Panc1 (cell line): ENCODE data around the gene LYPD6. TPM values are rescaled to one million over a fixed set of nuclear protein-coding genes. Genes with fewer than 3 reads are reported as not detected.

Source experiments
- ATAC-seq: fragments of 200-7000 bp; cut with Tn5 transposase; 2 replicates; pipeline ENCODE4 v1.9.1; 2020; ENCODE audit warnings: mild to moderate bottlenecking, moderate library complexity
- BruUV-seq: library from RNA; stranded (reverse); fragments of 400-500 nt; replicated peaks from 2 replicates; lab custom pipeline; 2021; lab: Mats Ljungman, UMichigan
- CTCF ChIA-PET: fragments of 300-600 bp; sonication (Branson Sonifier 250); formaldehyde crosslinking; loops from one replicate; lab custom pipeline; 2022; ENCODE audit warnings: antibody characterized with exemption; lab: Charles Lee
- POLR2A ChIA-PET: fragments of 300-600 bp; sonication (Branson Sonifier 250); formaldehyde crosslinking; loops from one replicate; lab custom pipeline; 2022; ENCODE audit warnings: antibody characterized with exemption; lab: Charles Lee
- DNase-seq: peaks from one replicate; pipeline ENCODE4 v3.0.0-alpha.2; 2010; ENCODE audit warnings: low read depth, low spot score
- H3K27ac ChIP-seq: 2 replicates; pipeline ENCODE4 v1.5.1; 2011; ENCODE audit warnings: mild to moderate bottlenecking, low read length, inconsistent platforms
- H3K27me3 ChIP-seq: fragments of 200-500 bp; sonication (Bioruptor generic); 2 replicates; pipeline ENCODE4 v1.6.0; 2014; ENCODE audit warnings: low read length, inconsistent platforms; ENCODE audit not compliant: control insufficient read depth, insufficient read depth
- H3K36me3 ChIP-seq: fragments of 200-500 bp; sonication (Bioruptor generic); 2 replicates; pipeline ENCODE4 v1.5.1; 2014; ENCODE audit warnings: inconsistent platforms, mild to moderate bottlenecking, low read length, moderate library complexity; ENCODE audit not compliant: control insufficient read depth, insufficient read depth
- H3K4me1 ChIP-seq: 2 replicates; pipeline ENCODE4 v1.5.1; 2011; ENCODE audit warnings: inconsistent platforms, mild to moderate bottlenecking, low read length, moderate library complexity; ENCODE audit not compliant: control insufficient read depth, insufficient read depth
- H3K4me3 ChIP-seq, 2 experiments: 2 replicates each; pipeline ENCODE4 v1.5.1; 2011 to 2012; ENCODE audit warnings: low read depth in 2 of 2, low read length in 2 of 2, mild to moderate bottlenecking in 2 of 2, inconsistent platforms in 1 of 2, moderate library complexity in 1 of 2
- H3K9me3 ChIP-seq: fragments of 200-500 bp; sonication (Bioruptor generic); 2 replicates; pipeline ENCODE4 v1.5.1; 2014; ENCODE audit warnings: low read depth, mild to moderate bottlenecking, inconsistent platforms, low read length, moderate library complexity; ENCODE audit not compliant: control insufficient read depth, insufficient read depth
- CTCF ChIP-seq: fragments of 450-650 bp; IDR thresholded peaks from 2 replicates; pipeline ENCODE4 v1.5.1; 2017; ENCODE audit warnings: mild to moderate bottlenecking
- POLR2AphosphoS5 ChIP-seq: IDR thresholded peaks from 2 replicates; pipeline ENCODE4 v1.6.1; 2012; ENCODE audit warnings: mild to moderate bottlenecking, low read depth, low read length, moderate library complexity
- REST ChIP-seq, 2 experiments: IDR thresholded peaks; 2 replicates each; pipeline ENCODE4 v1.6.1; 2011 to 2012; ENCODE audit warnings: low read depth in 2 of 2, control low read depth in 1 of 2, low read length in 1 of 2, mild to moderate bottlenecking in 1 of 2, moderate library complexity in 1 of 2; ENCODE audit not compliant: insufficient read depth in 1 of 2
- SIN3A ChIP-seq: IDR thresholded peaks from 2 replicates; pipeline ENCODE4 v1.6.1; 2012; ENCODE audit warnings: low read depth, mild to moderate bottlenecking, low read length, moderate library complexity, borderline replicate concordance; ENCODE audit not compliant: insufficient read depth
- TCF7L2 ChIP-seq: IDR thresholded peaks from 2 replicates; pipeline ENCODE4 v1.6.1; 2011; ENCODE audit warnings: mild to moderate bottlenecking, low read depth, low read length, inconsistent platforms
- in situ Hi-C: cut with HindIII; loops from 2 replicates; pipeline ENCODE4 v1.10.0; 2016; ENCODE audit warnings: low sequenced_read_pairs, low pct_unique_long_range_greater_than_20kb
- intact Hi-C: fragments of 100-400 bp; cut with micrococcal nuclease; formaldehyde crosslinking; loops from one replicate; pipeline ENCODE4 v1.10.0; 2022; ENCODE audit not compliant: unreplicated experiment
- total RNA-seq: library from RNA; stranded (reverse); gene quantifications from one replicate; pipeline ENCODE4 v1.2.1, GENCODE V29; 2021; ENCODE audit not compliant: unreplicated experiment

Gene LYPD6
- total RNA-seq, 1 experiment from 2014 or later = 0.31 TPM

GRCh38 chr2:149339324-149339723 lies 8.9 kb downstream of the LYPD6 start:
- Histone ChIP-seq H3K27me3 (peaks cover 3% of the 10 kb centered on the region; the same call in 1 of the 2 replicates), H3K27ac (no peak overlapping the region), H3K9me3 (no peaks in the 10 kb centered on the region), H3K4me3 (no peak overlapping the region), H3K4me1 (no peaks in the 10 kb centered on the region), H3K36me3 (no peaks in the 10 kb centered on the region)
- DNase-seq (no peak), ATAC-seq (no peak)
- TF ChIP-seq TCF7L2 (no peak), REST (IDR thresholded peaks at IDR 0.05; ENCODE audit: insufficient read depth in 1 of 2, low read depth in 2 of 2, low read length in 1 of 2) (no peak), CTCF (no peak), POLR2AphosphoS5 (no peak), SIN3A (no peak)
- in situ Hi-C loops = no loop called here
- intact Hi-C loops = no loop called here
- ChIA-PET POLR2A (no interaction called here), CTCF (no interaction called here)
- BruUV-seq = no TSS peak

GRCh38 chr2:149342509-149342908 lies 12.1 kb downstream of the LYPD6 start:
- no TSS peak for BruUV-seq
- POLR2A ChIA-PET = no interaction called here
- TF ChIP-seq POLR2AphosphoS5 = no peak

DNA sequence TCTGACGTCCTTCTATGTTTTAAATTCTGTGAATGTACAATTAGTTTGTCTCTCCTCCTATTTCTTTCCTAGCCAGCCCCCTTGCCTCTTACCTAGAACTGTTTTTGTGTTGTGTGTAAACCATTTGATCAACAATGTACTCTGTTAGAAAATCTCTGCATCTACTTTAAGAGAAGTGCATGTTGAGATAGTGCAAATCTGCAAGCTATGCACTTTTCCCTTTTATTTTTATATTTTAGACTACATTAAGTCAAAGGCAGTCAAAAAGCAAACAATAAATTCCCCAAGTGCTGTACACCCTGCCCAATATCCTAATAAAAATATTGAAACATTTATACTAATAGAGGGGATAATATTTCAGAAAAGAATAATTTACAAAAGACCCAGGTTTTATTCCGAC lies 13.7 kb downstream of the LYPD6 start:
- DNase-seq (no peak), ATAC-seq (no peak)
- ChIA-PET CTCF (no interaction called here), POLR2A (no interaction called here)
- Histone ChIP-seq H3K4me1 (no peaks in the 10 kb centered on the region), H3K27me3 (peaks cover 3% of the 10 kb centered on the region; the same call in 1 of the 2 replicates), H3K4me3 (no peak overlapping the region), H3K27ac (no peak overlapping the region), H3K9me3 (no peaks in the 10 kb centered on the region), H3K36me3 (no peaks in the 10 kb centered on the region)
- in situ Hi-C loops = no loop called here
- intact Hi-C loops = no loop called here
- no TSS peak for BruUV-seq
- no peak for TF ChIP-seq TCF7L2
- TF ChIP-seq SIN3A = no peak
- TF ChIP-seq POLR2AphosphoS5 = no peak
- no peak for TF ChIP-seq REST (IDR thresholded peaks at IDR 0.05; ENCODE audit: insufficient read depth in 1 of 2, low read depth in 2 of 2, low read length in 1 of 2)

More at GRCh38 chr2:149342509-149342908, 12.1 kb downstream of the LYPD6 start:
- H3K4me3 ChIP-seq = no peak overlapping the region
- DNase-seq = no peak
- H3K4me1 ChIP-seq = no peaks in the 10 kb centered on the region
- H3K27ac ChIP-seq = no peak overlapping the region
- no peaks in the 10 kb centered on the region for H3K9me3 ChIP-seq
- intact Hi-C loops (no loop called here), in situ Hi-C loops (no loop called here)
- H3K27me3 ChIP-seq = peaks cover 3% of the 10 kb centered on the region; the same call in 1 of the 2 replicates
- CTCF ChIA-PET = no interaction called here
- ATAC-seq = no peak
- no peaks in the 10 kb centered on the region for H3K36me3 ChIP-seq
